ENCODE results near the gene TROAP.
A peak's percentile ranks its signal among the peaks of the same experiment; 100 is the strongest.
"Not testable (repeated sequence)": the region's sequence is repeated elsewhere in the genome, so short reads cannot be mapped to it uniquely, and the experiment has no call there.

Gene TROAP

GRCh38 chr12:49295082-49295936 lies 27.7 kb upstream of the TROAP start, which contains the start of gene PRPH:
PRPH (plus strand) TSS chr12:49295147; CDS start chr12:49295201, 54 bp downstream.
- peak; percentile 73 for DNase-seq (ENCODE audit: low spot score)

DNA sequence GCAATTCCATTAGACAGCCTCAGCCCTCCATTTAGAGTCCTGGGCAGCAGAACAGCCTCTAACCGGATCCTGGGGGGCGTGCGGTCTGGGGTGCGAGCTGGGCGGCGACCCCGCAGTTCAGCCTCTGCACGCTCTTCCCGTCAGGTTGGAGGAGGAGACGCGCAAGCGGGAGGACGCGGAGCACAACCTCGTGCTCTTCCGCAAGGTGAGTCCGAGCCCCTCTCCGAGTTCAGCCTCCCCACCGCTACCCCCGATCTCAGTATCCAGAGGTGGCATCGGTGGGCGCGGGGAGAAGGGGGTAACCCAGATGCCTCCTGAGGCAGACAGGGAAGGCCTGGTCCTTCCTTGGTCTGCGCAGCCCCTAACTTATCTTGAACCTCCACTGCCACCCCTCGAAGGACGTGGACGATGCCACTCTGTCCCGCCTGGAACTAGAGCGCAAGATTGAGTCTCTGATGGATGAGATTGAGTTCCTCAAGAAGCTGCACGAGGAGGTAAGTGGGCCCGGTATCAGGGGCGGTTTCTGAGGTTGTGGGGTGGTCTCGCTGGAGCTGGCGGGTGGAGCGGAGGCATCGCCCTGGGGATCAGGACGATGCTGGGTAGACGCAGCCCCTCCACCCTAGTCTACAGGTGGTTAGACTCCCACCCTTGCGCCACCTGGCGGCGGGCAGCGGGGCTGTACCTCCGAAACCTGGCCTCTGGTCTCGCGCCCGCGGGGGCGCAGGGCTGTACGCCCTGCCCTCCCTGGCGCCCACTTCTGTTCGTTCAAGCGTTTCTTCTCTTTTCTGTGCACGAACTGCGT lies 26.8 kb upstream of the TROAP start:
- peak; percentile 84 for DNase-seq (ENCODE audit: low spot score)

DNA sequence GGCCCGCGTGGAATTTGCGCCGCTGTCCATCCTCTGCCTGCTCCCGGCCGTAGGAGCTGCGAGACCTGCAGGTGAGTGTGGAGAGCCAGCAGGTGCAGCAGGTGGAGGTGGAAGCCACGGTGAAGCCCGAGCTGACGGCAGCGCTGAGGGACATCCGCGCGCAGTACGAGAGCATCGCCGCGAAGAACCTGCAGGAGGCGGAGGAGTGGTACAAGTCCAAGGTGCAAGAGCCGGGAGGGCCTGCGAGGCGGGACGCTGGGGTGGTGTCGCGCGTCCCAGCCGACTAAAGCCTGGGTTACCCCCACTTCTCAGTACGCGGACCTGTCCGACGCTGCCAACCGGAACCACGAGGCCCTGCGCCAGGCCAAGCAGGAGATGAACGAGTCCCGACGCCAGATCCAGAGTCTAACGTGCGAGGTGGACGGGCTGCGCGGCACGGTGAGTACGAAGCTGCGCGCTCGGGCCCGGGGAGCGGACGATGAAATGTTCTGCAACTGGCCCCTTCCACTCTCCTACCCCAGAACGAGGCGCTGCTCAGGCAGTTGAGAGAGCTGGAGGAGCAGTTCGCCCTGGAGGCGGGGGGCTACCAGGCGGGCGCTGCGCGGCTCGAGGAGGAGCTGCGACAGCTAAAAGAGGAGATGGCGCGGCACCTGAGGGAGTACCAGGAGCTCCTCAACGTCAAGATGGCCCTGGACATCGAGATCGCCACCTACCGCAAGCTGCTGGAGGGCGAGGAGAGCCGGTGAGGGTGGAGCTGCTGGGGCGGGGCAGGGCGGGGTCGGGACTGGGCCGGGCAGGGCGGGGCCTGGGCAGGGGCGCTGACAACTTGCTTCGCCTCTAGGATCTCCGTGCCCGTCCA lies 26.0 kb upstream of the TROAP start:
- peak; percentile 85 for DNase-seq (ENCODE audit: low spot score)

- no peak for DNase-seq (ENCODE audit: low spot score)
These were observed 25.4 kb upstream of the TROAP start for GRCh38 chr12:49297695-49298060.

GRCh38 chr12:49298160-49298559 lies 24.9 kb upstream of the TROAP start:
- no peak for DNase-seq (ENCODE audit: low spot score)

DNA sequence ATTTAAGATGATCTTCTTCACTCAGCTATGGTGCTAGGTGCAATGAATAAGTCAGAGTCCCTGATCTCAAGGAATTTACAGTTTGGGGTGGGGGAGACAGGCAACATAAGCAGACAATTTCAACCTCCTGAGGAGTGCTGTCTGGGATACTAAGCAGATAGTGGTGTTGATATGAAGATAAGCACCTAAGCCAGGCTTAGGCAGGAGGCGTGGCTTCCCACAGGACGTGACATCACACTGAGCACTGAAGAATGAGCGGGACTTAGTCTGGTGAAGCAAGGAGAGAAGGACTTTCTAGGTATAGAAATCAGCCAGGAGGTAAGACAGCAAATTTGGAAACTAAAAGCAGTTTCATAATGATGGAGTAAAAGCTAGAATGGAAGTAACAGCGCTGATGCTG lies 21.3 kb upstream of the TROAP start:
- no peak for DNase-seq (ENCODE audit: low spot score)

- DNase-seq (ENCODE audit: low spot score): no peak
These were observed 18.9 kb upstream of the TROAP start for GRCh38 chr12:49304161-49304560.

GRCh38 chr12:49305762-49306510 lies 17.1 kb upstream of the TROAP start:
- DNase-seq (ENCODE audit: low spot score): no peak

- no peak for DNase-seq (ENCODE audit: low spot score)
These were observed 13.7 kb upstream of the TROAP start for GRCh38 chr12:49309386-49309785.

DNA sequence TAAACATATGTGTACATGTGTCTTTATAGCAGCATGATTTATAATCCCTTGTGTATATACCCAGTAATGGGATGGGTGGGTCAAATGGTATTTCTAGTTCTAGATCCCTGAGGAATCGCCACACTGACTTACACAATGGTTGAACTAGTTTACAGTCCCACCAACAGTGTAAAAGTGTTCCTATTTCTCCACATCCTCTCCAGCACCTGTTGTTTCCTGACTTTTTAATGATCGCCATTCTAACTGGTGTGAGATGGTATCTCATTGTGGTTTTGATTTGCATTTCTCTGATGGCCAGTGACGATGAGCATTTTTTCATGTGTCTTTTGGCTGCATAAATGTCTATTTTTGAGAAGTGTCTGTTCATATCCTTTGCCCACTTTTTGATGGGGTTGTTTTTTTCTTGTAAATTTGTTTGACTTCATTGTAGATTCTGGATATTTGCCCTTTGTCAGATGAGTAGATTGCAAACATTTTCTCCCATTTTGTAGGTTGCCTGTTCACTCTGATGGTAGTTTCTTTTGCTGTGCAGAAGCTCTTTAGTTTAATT lies 12.5 kb upstream of the TROAP start:
- DNase-seq (ENCODE audit: low spot score): not testable (repeated sequence)

GRCh38 chr12:49314811-49315210 lies 8.2 kb upstream of the TROAP start:
- no peak for DNase-seq (ENCODE audit: low spot score)

DNA sequence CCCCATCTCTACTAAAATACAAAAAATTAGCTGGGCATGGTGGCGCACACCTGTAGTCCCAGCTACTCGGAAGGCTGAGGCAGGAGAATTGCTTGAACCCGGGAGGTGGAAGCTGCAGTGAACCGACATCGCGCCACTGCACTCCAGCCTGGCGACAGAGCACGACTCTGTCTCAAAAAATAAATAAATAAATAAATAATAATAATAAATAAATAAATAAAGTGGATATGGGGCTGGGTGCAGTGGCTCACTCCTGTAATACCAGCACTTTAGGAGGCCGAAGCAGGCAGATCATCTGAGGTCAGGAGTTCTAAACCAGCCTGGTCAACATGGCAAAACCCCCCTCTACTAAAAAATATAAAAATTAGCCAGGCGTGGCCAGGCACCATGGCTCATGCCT lies 5.9 kb upstream of the TROAP start:
- not testable (repeated sequence) for DNase-seq (ENCODE audit: low spot score)

DNA sequence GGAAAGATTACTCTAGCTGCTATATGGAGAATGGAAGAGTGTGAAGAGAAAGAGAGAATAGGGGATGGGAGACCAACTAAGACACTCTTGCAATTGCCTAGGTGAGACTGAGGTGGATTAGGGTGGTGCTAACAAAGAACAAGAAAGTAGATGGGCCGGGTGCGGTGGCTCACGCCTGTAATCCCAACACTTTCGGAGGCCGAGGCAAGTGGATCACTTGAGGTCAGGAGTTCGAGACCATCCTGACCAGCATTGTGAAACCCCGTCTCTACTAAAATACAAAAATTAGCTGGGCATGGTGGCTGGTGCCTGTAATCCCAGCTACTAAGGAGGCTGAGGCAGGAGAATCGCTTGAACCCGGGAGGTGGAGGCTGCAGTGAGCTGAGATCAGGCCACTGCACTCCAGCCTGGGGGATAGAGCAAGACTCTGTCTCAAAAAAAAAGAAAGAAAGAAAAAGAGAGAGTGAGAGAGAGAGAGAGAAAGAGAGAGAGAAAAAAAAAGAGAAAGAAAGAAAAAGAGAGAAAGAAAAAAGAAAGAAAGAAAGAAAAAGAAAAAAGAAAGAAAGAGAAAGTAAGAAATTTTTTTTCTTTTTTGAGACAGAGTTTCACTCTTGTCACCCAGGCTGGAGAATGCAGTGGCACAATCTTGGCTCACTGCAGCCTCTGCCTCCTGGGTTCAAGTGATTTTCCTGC lies 2.5 kb upstream of the TROAP start:
- DNase-seq (ENCODE audit: low spot score): not testable (repeated sequence)

DNA sequence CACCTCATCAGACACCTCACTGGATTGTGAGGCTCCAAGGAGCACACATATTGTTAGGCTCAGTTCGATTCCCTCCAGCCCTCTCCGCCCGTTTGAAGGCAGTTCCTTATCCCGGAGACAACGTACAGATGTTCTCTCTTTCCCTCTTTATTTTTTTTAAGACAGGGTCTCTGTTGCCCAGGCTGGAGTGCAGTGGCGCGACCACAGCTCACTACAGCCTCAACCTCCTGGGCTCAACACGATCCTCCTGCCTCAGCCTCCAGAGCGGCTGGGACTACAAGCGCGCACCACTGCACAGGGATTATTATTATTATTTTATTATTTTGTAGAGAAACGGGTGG lies 718 bp upstream of the TROAP start:
- DNase-seq (ENCODE audit: low spot score): no peak

GRCh38 chr12:49323524-49324097 lies 556 bp downstream of the TROAP start:
- no peak for DNase-seq (ENCODE audit: low spot score)

GRCh38 chr12:49325606-49326005 lies 2.6 kb downstream of the TROAP start:
- DNase-seq (ENCODE audit: low spot score): no peak

- no peak for DNase-seq (ENCODE audit: low spot score)
These were observed 4.3 kb downstream of the TROAP start for GRCh38 chr12:49327368-49327767.

DNA sequence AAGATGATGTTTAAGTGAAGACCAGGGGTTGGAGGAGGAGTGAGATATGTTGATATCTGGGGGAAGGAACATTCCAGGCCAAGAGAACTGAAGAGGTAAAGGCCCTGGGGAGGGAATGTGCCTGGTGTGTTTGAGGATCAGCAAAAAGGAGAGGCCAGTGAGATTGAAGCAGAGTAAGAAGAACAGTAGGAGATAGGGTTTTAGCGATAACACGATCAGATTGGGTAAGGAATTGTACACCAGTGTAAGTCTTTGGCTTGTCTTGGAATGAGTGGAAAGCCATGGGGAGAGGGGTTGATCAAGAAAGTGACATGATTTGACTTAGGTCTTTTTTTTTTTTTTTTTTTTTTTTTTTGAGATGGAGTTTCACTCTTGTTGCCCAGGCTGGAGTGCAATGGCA lies 4.8 kb downstream of the TROAP start:
- no peak for DNase-seq (ENCODE audit: low spot score)

- DNase-seq (ENCODE audit: low spot score): no peak
These were observed 5.8 kb downstream of the TROAP start for GRCh38 chr12:49328816-49329215.

- DNase-seq (ENCODE audit: low spot score): no peak
These were observed 7.1 kb downstream of the TROAP start for GRCh38 chr12:49330032-49330619.

Measured in ecto neural progenitor cell (in vitro differentiated cells).